GM21367 (cell line): ENCODE measurements around the gene XKR7.

ENCODE experiments used
- ATAC-seq: cut with Tn5 transposase; IDR thresholded peaks from one replicate; pipeline ENCODE4 v1.9.1; 2021; ENCODE audit not compliant: unreplicated experiment

Gene XKR7

DNA sequence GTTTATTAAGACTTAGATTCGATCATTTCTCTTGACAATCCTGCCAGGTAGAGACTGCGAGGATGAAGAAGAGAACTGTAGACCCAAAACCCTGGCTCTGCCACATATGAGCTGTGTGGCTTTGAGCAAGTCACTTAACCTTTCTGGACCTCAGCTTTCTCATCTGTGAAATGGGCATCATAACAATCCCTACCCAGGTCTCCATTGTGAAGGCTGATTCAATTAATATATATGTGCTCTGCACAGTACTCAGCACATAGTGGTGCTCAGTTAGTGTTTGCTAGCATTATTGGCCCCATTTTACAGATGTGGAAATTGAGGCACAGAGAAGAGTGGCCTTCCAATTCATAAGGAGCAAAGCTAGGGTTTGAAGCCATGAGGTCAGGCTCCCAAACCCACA, 7.9 kb downstream of the XKR7 start:
- no peak for ATAC-seq

DNA sequence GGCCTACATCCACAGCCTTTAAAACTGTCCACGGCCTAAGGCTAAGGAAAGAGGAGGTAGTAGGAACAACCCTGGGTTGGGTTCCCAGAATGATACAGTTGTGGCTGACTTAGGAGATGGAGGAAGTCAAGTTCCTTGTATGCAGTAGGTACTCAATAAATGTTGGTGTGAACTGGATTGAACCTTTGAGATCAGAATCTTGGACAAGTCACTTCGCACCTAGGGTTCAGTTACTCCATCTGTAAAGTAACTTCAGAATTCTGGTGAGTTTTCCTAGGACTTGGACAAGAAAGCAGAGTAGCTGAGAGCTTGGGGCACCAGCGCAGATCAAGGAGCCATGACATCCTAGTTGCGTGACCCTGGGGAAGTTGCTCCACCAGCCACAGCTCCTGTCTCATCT, 9.1 kb downstream of the XKR7 start:
- ATAC-seq, result no peak

- no peak for ATAC-seq
These were observed 11.9 kb downstream of the XKR7 start for GRCh38 chr20:31979713-31980426.

DNA sequence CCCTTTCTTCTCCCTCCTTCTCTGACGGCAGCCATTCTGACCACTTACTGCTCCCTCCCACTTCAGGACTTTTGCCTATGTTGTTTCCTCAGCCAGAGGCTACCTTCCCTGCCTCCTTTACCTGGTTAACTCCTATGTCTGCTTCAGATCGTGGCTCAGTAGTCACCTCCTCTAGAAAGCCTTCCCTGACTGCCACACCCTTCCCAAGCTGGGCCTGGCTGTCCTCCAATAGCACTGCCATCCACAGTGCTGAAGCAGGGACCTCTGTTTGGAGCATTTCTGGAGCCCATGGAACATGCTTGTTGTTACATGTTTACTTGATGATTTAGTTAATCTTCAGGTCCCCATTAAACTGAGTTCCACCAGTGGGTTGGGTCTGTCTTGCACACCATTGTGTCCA, 13.8 kb downstream of the XKR7 start:
- no peak for ATAC-seq

DNA sequence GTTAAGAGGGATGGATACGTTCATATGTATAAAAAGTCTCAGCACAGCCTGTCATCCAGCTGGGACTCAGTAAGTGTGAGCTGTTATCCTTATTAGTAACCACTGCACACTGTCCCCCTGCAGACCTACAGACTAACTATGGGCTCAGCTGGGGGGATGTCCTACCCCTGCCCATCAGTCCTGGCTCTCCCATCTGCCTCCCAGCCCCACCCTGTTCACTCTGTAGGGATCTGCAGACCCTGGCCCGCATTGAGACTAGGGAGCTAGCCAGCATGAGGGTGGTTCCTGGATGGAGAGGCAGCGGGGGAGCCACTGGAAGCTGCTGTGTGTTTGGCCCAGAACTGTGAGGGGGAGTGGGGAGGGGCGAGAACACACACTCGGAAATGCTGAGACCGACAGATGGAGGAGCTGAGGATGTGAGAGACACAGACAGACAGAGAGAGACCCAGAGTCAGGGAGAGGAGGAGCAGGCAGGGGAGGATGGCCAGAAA, 17.1 kb downstream of the XKR7 start:
- no peak for ATAC-seq

- no peak for ATAC-seq
These were observed 19.8 kb downstream of the XKR7 start for GRCh38 chr20:31987744-31988143.

GRCh38 chr20:31988430-31989015, 20.6 kb downstream of the XKR7 start:
- no peak for ATAC-seq

DNA sequence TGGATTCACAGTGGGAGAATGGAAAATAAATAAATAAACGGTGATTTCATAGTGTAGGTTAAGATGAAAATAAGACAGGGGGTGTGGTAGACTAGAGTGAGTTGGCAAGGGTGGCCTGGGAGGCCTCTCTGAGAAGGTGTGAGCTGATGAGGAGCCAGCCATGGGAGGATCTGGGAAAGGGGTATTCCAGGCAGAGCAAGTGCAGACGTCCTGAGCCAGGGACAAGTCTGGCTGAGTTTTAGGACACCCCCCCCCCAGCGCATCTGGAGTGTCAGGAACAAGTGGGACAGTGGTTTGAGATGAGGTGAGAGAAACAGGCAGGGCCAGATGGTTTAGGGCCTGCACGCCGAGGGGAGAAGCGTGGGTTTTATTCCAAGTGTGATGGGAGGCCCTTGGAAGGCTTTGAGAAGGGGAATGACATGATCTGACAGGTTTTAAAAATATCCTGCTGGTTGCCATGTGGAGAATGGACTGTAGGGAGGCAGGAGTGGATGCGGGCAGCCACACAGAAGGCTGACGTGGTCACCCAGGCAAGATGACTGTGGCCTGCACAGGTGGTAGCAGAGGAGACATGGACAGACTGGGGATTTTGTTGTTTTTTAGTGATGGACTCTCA, 21.2 kb downstream of the XKR7 start:
- no peak for ATAC-seq

DNA sequence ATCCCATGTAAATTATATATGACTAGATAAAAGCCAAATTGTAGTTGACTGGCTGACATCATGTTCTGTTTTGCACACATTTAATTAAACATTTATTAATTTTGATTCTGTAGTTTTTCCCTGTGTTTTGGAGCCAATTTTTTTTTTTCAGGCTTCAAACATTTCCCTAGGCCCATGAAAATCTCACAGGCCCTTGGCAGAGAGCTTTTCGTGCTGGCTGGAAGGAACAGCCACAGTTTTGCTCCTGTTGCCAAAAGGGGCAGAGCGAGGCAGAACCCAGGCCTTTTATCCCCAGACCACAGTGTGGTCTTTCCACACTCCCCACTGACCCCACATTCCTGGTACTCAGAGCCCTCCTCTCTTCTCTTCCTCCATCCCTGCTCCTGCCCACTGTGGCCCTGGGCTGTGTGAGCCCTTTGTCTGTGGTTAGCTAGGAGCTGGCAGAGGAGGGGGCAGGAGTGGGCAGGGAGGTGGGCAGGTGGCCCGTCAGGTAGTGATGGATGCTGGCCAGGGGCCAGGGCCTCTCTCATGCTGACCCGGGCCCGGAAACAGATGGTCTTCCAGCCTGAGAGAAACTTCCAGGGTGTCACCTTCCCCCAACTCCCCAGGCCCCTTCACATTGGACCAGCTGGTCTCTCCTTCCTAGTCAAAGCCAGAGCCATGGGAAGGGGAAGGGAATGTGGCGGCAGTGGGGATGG, 22.8 kb downstream of the XKR7 start:
- ATAC-seq, result no peak

DNA sequence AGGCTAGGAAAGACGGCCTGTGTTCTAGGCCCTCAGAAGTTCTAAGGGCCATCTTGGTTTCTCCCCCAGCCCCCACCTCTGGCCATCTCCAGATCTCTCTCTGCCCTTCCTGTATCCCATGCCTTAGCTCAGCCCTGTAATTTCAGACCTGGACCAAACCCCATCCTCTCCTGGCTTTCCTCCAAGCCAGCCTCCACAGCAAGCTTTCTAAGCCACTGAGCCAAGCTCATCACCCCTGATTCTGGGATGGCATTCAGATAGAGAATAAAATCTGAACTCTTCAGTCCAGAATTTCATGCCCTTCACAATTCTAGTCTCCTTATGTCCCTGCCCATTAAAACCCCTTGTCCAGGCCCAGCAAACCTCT, 23.4 kb downstream of the XKR7 start:
- ATAC-seq, result no peak

DNA sequence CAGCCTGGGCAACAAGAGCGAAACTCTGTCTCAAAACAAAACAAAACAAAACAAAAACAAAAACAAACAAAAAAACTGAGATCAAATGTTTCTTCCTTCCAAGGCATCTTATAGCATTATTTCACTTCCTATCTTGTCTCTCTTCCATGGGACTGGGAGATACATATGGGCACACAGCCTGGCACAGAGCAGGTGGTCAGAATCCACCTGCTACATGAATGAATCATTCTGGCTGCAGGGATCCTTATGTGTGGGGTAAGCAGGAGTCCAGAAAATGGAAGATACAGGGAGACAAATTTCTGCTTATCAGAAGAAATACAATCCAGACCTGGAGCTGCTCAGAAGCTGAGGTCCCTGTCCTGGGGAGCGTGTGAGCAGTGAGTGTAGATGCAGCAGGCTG, 24.1 kb downstream of the XKR7 start:
- ATAC-seq, result no peak

- ATAC-seq, result no peak
These were observed 29.0 kb downstream of the XKR7 start for GRCh38 chr20:31996996-31997395.

DNA sequence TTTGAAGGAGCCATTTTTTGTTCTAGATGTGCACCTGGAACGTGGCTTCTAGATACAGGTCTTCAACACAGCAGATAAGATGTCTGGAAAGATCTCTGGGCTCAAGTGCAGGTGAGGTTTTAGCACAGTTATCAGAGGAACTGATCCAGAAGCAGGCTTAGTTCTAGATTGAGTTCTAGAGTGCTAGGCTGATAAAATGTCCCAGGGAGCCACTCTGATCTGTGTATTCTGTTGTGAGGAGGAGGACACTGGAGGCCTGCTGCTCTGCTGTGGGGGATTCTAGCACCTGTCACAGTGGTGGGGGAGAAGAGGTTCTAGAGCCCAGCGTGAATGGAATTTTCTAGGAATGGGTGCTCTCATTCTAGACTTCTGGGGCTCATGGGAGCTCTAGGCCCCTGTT, 30.3 kb downstream of the XKR7 start:
- no peak for ATAC-seq

DNA sequence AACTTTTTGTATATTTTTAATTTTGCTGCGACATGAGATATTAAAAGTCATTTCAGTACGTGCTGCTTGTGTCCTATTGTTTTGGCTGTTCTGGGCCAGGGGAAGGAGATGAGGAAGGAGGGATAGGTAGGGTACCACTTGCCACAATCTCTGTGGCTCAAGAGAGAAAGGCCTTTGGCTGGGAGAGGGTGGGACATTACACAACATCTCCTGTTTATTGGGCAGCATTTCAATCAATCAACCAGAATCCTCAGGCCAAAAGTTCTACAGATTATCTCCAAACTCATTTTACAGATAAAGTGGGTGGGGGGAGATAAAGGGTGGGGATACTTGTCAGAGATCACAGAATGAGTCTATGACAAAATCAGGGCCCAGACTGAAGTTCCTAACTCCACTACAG, 35.4 kb downstream of the XKR7 start:
- no peak for ATAC-seq

GRCh38 chr20:32004963-32005362, 37.0 kb downstream of the XKR7 start:
- no peak for ATAC-seq

DNA sequence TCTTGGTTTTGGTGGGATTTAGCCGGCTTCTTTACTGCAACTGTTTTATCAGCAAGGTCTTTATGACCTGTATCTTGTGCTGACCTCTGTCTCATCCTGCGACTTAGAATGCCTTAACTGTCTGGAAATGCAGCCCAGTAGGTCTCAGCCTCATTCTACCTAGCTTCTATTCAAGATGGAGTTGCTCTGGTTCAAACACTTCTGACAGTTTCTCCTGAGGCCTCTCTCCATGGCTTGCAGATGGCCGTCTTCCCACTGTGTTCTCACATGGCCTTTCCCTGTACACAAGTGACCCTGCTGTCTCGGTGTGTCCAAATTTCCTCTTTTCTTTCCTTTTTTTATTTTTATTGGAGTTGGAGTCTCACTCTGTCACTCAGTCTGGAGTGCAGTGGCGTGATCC, 38.1 kb downstream of the XKR7 start:
- ATAC-seq, result no peak

- no peak for ATAC-seq
These were observed 39.2 kb downstream of the XKR7 start for GRCh38 chr20:32006841-32007786.

- ATAC-seq, result no peak
These were observed 40.1 kb downstream of the XKR7 start for GRCh38 chr20:32007787-32008616.

DNA sequence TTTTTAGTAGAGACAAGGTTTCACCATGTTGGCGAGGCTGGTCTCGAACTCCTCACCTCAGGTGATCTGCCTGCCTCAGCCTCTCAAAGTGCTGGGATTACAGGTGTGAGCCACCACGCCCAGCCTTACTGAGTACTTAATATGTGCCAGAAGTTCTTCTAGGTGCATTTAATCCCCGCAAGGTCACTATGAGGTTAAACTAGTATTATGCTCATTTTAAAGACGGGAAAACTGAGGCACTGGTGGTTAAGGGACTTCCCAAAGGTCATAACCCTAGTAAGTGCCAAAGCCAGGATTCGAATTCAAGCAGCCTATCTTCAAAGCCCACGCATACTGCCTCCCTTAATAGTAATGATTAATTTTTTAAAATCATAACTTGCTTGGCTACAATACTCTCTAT, 41.6 kb downstream of the XKR7 start:
- ATAC-seq, result no peak

DNA sequence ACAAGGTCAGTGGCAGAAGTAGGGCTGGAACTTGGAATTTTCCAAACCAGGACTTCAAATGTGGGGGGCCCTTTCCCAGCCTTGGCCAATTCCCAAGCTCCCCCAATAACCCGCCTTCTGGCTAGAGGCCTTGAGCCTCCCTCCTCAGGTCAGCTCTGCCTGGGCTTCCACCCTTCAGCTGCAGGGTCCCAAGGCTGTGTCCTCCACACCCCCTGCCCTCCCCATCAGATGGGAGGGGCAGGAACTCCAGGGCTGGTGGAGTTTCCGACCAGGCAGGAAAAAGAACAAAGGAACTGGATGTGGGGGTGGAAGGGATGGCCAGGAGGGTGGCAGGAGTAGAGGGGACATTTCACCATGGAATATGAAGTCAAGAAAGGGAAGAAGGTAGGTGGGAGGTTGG, 42.1 kb downstream of the XKR7 start, which contains the start of gene CCM2L:
TSS of gene CCM2L (plus strand) at position 338 of the 400 bp plus-strand sequence. CDS start at position 355, 17 bp downstream.
- no peak for ATAC-seq
